HG02938 (cell line): ENCODE data around the gene AP5S1.
"Not testable (repeated sequence)": the region's sequence is repeated elsewhere in the genome, so short reads cannot be mapped to it uniquely, and the experiment has no call there.

Source experiments
- ATAC-seq: cut with Tn5 transposase; IDR thresholded peaks from one replicate; pipeline ENCODE4 v1.9.1; 2021; ENCODE audit warnings: mild to moderate bottlenecking, moderate library complexity; ENCODE audit not compliant: unreplicated experiment

The AP5S1 gene

DNA sequence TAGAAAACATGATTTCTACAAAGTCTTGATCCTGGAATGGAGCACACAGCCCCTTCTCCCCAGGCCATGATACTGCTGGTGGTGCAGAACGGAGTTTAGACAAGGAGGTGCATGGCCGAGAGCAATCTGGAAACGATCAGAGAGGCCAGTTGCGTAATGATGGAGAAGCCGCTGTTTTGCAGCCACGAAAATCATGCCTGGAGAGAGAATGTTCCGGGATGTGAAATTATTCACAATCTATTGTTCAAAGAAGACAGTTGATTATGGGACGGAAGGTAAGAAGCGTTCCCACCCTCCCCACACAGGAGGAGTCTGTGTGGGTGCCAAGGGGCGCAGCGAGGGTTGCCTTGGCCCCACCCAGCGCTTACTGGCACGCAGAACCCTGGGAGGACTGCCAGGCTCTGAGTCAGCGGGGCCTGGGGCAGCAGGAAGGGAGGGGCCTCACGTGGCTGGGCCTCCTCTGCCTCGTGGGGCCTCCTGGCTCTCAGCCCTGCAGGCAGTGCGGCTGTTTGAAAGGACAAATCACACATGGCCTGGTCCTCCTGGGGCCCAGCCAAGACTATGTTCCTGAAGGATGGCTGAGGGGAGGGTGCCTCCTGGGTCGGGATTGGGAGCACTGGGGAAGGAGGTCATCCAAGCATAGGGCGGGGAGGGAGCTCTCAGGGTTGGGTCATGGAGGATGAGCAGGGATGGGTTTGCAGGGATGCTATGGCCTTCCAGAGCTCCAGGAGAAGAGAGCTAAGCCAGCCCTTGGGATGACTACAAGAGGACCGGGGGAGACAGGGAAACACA is 8.7 kb upstream of the AP5S1 start:
- ATAC-seq = no peak

DNA sequence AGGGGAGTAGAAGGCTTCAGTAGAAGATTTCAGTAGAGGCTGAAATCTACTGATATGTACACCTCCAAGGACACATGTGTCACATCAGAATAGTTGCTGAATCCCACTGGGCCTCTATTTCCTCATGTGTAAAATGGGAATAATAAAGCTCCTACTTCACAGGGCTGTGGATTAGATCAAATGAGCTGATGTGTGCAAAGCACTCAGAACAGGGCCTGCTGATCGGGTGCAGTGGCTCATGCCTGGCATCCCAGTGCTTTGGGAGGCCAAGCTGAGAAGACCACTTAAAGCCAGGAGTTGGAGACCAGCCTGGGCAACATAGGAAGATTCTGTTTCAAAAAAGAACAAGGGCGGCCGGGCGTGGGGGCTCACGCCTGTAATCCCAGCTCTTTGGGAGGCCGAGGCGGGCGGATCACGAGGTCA is 8.1 kb upstream of the AP5S1 start:
- no peak for ATAC-seq

DNA sequence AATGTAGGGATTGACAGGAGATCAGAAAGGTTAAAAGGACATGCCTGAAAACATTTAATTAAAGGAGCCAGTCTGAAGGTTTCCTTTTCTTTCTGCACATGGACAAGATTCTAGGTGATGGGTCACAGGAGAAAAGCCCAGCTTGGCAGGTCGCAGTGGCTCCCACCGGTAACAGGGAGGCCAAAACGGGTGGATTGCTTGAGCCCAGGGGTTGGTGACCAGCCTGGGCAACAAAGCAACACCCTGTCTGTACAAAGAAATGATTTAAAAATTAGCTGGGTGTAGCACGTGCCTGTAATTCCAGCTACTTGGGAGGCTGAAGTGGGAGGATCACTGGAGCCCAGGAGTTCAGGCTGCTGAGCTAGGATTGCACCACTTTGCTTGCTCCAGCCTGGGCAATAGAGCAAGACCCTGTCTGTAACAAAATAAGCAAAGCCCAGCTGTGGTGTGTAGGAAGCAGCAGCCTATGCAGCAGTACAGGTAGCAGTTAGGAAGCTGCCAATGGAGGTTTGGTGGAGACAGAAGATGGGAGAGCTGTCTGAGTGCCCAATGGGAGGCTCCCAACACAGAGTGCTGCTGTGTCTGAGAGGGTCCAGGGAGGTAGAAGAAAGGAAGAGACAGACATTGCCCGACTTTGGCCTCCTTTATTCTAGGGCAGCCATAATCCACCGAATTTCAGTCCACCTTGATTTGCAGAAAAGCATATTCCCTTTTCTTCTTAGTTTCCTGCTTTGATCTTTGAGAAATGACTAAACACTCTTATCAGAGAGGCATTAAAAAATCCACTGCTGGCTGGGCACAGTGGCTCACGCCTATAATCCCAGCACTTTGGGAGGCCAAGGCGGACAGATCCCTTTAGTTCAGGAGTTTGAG is 7.1 kb upstream of the AP5S1 start:
- no peak for ATAC-seq

DNA sequence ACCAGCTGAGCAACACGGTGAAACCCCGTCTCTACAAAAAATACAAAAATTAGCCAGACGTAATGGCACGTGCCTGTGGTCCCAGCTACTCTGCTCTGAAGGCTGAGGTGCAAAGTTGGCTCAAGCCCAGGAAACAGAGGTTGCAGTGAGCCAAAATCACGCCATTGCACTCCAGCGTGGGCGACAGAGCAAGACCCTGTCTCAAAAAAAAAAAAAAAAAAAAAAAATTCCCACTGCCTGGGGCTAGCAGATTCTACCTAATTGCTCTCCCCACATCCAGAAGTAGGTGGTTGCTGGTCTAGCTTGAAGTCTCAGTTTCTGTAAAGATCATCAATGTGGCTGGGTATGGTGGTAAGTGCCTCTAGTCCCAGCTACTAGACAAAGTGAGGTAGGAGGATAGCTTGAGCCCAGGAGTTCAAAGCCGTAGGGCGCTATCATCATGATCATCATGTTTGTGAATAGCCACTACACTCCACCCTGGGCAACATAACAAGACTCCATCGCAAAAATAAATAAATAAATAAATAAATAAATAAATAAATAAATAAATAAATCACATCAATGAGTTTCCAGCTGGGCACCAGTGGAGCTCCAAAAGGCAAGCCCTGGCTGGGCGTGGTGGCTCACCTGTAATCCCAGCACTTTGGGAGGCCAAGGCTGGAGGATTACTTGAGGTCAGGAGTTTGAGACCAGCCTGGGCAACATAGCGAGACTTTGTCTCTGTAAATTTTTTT is 6.3 kb upstream of the AP5S1 start:
- no peak for ATAC-seq

DNA sequence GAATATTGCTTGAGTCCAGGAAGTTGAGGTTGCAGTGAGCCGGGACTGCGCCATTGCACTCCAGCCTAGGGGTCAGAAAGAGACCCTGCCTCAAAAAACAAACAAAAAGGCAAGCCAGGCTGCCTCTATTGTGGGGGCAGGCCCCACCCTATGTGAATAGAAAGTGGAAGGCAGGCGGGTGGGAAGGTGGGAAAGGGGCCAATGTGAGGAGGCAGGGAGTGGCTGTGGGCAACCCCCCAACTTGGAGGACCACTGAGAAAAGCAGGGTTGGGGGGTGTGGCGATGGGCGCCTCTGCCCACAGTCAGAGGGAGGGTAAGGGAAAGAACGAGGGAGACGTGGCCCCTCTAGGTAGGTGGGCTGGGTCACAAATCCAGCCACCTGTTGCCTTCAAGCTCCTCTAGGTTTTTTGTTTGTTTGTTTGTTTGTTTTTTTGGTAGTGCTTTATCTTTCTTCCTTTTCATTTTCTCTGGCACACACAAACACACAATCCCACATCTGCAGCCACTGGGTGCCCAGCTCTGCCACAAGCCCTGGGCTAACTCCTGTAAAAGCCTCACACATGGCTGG is 5.3 kb upstream of the AP5S1 start:
- ATAC-seq = no peak

DNA sequence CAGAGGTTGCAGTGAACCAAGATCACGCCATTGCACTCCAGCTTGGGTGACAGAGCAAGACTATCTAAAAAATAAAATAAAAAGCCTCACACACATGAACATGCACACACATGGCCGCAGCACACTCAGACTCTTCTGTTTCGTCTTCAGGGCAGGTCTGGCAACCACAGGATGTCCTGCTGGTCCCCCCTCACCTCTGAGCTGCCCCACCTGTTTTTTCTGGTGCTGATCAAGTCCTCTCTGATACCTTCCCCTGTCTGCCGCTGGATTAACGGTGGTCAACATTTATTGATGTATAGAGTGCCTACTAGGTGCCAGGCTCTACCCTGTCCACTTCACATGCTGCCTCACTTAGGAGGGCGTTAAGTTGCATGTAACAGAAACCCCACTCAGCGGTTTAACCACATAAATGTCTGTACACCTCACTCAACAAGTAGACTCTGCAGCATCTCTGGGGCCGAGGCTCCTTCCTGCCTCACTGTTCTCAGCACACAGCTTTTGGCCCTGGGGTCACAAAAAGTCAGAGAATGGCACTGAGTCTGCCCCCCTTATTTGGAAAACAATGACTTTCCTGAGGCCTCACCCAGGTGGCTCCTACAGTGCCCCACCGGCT is 4.5 kb upstream of the AP5S1 start:
- no peak for ATAC-seq

DNA sequence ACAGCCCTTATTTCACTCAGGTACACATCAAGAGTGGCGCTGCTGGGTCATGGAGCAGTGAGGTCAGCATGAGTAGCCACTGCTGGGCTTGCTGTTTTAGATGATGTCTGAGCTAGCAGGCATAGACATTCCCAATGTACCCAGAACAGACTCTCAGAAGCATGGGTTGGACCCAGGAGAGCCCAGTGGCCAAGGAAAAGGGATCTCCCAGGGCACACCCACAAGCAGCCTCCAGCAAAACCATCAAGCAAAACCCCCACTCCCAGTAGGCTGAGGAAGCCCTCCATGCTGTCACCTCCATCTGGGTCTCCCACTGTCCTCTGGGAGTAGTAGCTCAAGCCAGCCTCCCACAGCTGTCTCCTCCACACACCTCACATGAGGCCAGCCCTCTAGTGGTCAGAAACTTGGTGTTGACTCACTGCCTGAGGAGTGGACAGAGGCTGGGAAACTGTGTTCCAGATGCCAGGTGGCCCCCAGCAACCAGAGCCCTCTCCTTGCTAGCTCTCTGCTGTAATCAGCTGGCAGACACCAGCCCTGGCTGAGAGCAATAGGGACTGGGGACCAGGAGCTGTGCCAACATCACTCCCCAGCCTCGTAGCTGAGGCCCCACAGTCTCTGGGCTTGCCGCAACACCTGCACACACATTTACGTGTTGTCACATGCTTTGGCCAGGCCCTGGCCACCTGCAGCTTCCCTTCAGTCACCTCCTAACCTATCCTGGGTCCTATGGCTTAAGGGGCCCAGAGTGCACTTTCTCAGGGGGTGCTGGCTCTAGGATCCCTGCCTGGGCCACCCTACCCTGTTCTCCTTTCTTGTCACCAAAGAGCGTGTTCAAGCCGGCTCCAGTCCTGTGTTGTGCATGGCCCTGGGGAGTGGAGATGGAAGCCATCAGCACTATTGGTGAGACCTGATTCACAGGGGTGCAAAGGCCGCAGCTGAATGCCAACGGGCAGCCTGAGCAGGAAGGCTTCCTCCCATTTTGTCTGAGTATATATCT is 1.9 kb upstream of the AP5S1 start:
- no peak for ATAC-seq

DNA sequence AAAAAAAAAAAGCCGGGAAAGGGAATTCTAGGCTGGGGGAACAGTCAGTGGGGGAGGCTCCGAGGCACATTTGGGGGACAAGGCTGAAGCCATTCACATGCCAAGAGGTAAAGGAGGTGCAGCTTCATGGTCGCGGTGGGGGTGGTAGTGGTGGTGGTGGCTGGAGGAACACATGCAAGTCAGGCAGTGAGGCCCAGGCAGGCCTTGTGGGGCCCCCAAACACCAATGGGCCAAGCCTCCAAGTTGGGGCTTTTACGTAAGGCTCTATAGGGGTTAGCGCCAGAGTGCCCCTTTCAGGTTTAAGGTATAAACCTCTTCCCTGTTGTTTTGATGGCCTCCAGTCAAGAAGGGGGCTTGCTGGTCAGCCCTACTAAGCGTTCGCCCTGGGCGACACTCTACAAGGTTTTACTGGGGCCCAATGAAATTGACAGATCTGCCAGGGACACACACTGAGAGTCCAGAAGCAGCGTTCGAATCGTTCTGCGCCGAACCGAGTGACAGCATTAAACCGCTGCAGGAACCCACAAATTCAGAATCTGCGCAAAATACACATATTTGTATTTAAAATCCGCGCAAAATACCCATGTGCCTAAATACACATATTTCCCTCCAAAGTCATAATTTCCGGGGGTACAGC is 818 bp upstream of the AP5S1 start:
- ATAC-seq = no peak

DNA sequence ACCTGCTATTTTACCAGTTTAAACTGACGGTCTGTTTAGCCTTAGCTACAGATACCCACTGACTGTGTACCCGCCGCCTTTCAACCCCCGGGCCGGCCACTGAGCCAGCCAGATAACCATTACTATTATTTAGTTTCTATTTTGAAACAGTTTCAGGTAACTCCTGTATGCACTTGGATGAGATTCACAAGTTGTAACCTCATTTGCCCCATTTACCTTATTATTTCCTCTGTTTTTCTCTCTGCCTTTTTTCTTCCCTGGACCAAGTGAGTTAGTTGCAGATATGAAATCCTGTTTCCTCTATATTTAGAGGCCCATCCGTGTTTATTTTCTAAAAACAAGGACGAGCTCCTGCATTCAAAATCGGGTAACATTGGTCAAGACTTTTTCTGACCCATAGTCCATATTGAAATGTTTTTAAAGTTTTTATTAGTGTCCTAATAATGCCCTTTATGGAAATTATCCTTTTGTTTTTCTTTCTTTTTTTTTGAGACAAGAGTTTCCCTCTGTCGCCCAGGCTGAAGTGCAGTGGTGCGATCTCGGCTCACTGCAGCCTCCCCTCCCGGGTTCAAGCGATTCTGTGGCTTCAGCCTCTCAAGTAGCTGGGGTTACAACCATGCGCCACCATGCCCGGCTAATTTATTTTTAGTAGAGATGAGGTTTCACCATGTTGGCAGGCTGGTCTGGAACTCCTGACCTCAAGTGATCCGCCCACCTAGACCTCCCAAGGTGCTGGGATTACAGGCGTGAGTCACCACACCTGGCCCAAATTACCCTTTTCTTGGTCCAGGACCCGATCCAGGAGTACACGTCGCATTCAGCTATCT is 767 bp downstream of the AP5S1 start:
- ATAC-seq = no peak

DNA sequence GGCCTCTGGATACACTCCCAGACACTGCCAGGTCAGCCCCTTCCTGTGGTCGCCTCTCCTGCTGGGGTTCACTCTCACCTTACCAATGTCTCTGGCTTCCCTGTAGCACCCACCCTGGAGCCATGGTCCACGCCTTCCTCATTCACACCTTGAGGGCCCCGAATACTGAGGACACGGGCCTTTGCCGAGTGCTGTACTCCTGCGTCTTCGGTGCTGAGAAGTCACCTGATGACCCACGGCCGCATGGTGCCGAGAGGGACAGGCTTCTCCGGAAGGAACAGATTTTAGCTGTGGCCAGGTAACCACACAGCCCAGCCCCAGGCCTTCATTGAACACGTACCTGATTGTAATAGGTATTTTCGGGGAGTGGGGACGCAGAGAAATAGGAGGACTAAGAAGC is 1.6 kb downstream of the AP5S1 start:
- ATAC-seq = no peak

DNA sequence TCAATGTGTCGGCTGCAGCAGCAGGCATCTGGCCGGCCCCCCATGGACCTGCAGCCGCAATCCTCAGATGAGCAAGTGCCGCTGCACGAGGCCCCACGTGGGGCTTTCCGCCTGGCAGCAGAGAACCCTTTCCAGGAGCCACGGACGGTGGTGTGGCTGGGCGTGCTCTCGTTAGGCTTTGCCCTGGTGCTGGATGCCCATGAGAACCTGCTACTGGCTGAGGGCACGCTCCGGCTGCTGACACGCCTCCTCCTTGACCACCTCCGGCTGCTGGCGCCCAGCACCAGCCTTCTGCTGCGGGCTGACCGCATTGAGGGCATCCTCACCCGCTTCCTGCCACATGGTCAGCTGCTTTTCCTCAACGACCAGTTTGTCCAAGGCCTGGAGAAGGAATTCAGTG is 3.5 kb downstream of the AP5S1 start:
- no peak for ATAC-seq

DNA sequence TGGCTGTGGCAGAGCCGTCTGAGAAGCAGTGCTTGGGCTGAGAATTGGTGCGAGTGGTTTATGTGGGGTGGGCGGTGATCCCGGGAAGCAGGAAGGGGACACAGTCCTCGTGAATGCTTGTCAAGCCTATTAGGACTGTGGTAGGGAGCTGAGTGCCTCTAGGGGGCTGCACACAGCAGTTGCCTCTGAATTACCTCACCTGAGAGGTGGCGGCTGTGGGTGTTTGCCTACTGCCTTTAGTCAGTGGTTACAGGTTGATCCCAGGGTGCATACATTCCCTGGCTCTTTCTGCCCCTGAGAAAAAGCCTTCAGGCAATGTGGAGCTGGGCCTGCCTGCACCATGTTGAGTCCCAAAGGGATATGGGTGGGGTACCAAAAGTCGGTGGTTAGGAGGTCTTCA is 5.2 kb downstream of the AP5S1 start:
- ATAC-seq = no peak

DNA sequence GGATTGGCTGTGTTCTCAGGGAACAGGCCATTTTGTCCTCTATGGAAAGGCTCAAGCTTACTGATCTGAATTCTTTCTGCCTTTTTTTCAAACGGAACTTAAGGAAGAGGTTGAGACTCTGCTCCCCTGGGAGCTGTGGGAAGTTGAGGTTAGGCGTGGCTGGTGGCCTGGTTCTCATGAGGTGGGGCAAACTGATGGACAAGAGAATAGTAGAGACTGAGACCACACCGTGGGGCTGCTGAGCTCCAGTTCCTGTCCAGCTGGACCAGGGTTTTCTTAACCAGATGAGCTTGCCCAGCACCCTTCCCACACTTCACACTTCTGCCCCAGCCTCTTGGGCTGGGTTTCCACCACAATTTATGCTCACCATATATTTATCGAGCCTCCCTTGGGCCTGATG is 6.1 kb downstream of the AP5S1 start:
- no peak for ATAC-seq

DNA sequence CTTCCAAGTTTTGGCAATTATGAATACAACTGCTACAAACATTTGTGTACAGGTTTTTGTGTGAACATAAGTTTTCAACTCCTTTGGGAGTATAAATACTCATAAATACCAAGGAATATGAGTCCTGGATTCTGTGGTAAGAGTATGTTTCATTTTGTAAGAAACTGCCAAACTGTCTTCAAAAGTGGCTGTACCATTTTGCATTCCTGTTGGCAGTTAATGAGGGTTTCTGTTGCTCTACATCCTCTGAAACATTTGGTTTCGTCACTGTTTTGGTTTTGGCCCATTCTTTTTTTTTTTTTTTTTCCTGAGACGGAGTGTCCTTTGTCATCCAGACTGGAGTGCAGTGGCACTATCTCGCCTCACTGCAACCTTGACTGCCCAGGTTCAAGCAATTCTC is 8.5 kb downstream of the AP5S1 start:
- ATAC-seq = no peak

DNA sequence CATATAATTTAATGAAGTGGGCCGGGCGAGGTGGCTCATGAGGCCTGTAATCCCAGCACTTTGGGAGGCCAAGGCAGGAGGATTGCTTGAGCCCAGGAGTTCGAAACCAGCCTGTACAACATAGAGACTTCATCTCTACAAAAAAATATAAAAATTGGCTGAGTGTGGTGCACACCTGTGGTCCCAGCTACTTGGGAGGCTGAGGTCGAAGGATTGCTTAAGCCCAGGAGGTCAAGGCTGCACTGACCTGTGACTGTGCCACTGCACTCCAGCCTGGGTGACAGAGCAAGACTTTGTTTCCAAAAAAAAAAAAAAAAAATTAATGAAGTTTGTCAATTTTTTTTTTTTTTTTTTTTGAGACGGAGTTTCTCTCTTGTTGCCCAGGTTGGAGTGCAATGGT is 9.5 kb downstream of the AP5S1 start:
- not testable (repeated sequence) for ATAC-seq

DNA sequence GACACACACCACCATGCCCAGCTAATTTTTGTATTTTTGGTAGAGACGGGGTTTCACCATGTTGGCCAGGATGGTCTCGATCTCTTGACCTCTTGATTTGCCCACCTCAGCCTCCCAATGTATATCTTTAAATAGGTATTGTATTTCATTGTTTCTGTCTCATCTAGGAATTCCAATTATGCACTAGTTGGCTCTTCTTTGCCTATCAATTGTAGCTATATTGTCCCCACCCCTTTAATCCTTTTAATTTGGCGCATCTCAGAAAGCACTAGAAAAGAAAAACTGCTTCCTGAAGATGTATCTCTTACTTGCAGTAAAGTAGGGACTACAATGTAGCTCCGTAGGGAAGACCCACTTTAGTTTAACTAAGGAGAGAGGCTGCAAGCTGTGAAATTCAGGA is 15.8 kb downstream of the AP5S1 start:
- ATAC-seq = no peak

DNA sequence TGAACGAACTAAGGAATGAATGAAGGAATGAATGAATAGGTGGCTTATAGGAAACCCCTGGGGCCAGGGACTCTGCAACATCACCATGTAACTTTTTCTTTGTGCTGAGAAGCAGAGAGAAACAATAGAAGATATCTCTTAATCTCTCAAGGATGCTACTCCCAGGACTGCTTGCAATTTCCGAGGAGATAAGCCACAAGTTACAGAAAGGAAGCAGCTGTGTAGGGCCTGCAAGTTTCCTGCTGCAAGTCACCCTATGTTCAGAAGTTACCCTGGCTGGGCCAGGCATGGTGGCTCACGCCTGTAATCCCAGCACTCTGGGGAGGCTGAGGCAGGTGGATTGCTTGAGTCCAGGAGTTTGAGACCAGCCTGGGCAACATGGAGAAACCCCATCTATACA is 19.0 kb downstream of the AP5S1 start:
- ATAC-seq = no peak

DNA sequence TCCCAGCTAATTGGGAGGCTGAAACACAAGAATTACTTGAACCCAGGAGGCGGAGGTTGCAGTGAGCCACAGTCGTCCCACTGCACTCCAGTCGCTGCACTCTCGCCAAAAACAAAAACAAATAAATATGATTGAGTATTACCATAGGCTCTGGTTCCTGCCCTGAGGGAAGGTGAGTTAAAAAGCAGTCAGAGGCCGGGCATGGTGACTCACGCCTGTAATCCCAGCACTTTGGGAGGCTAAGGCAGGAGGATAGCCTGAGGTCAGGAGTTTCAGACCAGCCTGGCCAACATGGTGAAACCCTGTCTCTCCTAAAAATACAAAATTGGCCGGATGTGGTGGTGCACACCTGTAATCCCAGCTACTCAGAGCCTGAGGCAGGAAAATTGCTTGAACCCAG is 19.9 kb downstream of the AP5S1 start:
- ATAC-seq = not testable (repeated sequence)
